H7 (cell line): ENCODE measurements around the gene DPPA3. TPM values are rescaled to one million over a fixed set of nuclear protein-coding genes. Genes with fewer than 3 reads are reported as not detected.
"Not testable (repeated sequence)": the region's sequence is repeated elsewhere in the genome, so short reads cannot be mapped to it uniquely, and the experiment has no call there.

Source experiments
- DNase-seq: peaks from one replicate; pipeline ENCODE4 v3.0.0; 2012
- H3K27me3 ChIP-seq: 2 replicates; pipeline ENCODE4 v1.6.0; 2011; ENCODE audit warnings: mild to moderate bottlenecking, low read length; ENCODE audit not compliant: control insufficient read depth, insufficient read depth
- H3K36me3 ChIP-seq: replicated peaks from 2 replicates; pipeline ENCODE4 v1.5.1; 2011; ENCODE audit warnings: low read length; ENCODE audit not compliant: control insufficient read depth, insufficient read depth
- H3K4me3 ChIP-seq: 2 replicates; pipeline ENCODE4 v1.5.1; 2011; ENCODE audit warnings: low read depth, mild to moderate bottlenecking, control low read depth, low read length, moderate library complexity; ENCODE audit not compliant: insufficient read depth
- total RNA-seq: library from RNA; depleted of rRNA; stranded (reverse); fragments of >200 nt; shearing (Covaris generic); gene quantifications from 2 replicates; pipeline ENCODE4 v1.2.3, GENCODE V29; 2014; rRNA removed

DPPA3 gene
- 3.0 and 3.4 TPM in 2 replicates for total RNA-seq

DNA sequence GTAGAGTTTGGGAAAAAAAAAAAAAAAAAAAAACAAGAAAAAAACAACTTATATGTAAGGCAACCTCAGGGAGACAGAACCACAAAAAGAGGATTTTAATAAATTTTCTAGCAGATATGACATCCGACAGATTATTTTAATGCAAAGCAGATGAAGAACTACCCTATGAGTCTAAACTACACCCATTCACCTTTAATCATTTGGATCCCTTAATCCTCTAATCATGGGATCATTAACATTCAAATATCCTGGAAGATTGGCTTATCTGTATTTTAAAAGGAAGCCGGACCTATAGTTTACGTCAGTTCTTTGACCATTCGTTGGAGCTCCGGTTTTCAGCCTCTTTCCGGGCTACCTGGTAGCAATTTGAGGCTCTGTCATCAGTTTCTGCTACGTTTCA lies at the start of gene DPPA3:
Gene DPPA3 (plus strand): TSS at position 301 of the 400 bp plus-strand sequence. CDS start 138 bp downstream, outside the sequence.
- H3K27me3 ChIP-seq = no peaks in the 10 kb centered on the region
- no peaks in the 10 kb centered on the region for H3K36me3 ChIP-seq
- no peak within 1 kb of the TSS for H3K4me3 ChIP-seq
- DNase-seq = no peak

DNA sequence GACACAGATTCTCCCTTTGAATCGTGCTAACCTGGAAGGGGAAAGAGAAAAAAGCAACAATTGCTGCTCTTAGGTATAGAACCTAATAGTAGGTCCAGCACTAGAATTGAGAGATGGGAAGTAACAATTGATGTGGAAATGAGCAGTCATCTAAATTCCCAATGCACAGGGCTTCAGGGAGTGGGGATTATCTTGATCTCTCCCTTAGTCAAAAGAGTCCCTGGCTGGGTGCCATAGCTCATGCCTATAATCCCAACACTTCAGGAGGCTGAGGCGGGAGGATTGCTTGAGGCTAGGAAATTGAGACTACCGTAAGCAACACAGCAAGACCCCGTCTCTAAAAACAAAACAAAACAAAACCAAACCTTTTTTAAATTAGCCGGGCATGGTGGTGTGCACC lies 49.5 kb upstream of the DPPA3 start:
- DNase-seq = no peak
- Histone ChIP-seq H3K4me3 (no peak overlapping the region), H3K36me3 (no peaks in the 10 kb centered on the region), H3K27me3 (no peaks in the 10 kb centered on the region)

DNA sequence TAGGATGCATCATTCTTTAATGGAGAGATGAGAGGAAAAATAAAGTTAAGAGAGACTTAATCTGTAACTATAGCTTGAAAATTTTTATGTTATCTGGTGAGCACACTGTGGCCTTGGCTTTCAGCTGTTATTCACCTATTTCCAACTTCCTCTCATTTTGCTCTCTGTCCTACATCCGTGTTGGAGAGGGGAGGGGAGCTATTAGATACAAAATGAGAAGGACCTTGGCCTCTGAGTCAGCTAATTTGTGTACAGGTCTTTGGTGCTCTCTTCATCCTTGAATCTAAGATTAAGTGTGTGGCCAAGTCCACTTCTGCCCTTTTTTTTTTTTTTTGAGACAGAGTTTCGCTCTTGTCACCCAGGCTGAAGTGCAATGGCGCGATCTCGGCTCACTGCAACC lies 44.6 kb upstream of the DPPA3 start:
- H3K36me3 ChIP-seq = no peaks in the 10 kb centered on the region
- DNase-seq = no peak

DNA sequence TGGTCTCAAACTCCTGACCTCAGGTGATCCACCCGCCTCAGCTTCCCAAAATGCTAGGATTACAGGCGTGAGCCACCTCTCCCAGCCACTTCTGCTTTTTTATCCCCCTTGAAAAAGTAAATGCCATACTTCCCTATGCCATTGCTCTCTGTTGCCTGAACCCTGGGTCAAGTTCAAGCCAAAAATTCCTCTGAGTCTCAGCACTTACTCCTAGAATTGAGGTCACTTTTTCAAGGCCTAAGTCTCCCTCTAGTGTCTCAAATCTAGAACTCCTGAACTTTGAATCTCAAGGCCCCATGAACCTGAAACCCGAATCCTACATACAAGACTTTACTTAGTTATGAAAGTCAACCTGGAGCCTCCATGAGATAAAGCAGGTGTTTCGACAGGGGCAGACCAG lies 44.1 kb upstream of the DPPA3 start:
- peak; percentile 65 for DNase-seq
- Histone ChIP-seq H3K36me3 (no peaks in the 10 kb centered on the region), H3K4me3 (no peak overlapping the region), H3K27me3 (no peaks in the 10 kb centered on the region)

More for the DNA sequence above, 44.6 kb upstream of the DPPA3 start:
- no peaks in the 10 kb centered on the region for H3K27me3 ChIP-seq
- H3K4me3 ChIP-seq = no peak overlapping the region

DNA sequence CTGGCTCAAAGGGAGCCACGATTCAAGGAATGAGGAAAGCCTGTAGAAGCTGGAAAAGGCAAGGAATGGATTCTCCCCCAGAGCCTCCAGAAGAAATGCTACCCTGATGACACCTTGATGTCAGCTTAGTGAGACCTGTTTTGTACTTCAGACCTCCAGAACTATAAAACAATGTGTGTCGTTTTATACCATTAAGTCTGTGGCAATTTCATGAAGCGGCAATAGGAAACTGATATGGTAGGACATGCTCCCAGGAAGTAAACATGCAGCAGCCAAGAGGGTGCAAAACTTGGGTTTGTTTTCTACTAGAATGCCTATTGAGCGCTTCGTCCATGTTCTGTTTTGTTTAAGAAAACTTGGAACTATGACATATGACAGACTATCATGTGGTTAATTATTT lies 43.1 kb upstream of the DPPA3 start:
- DNase-seq = no peak
- Histone ChIP-seq H3K4me3 (no peak overlapping the region), H3K36me3 (no peaks in the 10 kb centered on the region), H3K27me3 (no peaks in the 10 kb centered on the region)

DNA sequence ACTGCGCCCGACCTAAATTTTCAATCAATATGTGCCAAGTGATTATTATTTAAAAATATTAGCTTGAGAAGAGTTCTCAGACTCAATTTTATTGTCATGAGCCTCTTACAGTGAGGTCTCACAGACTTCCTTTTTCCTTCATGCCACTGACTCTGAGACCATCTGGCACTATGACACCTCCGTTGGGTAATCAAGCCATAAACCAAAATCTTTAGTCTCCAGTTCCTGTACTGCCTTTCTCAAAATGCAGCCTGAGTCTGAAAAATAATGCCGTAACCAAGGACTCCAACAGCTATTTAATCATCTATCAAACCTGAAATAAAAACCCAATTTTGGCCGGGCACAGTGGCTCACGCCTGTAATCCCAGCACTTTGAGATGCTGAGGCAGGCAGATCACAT lies 35.8 kb upstream of the DPPA3 start:
- not testable (repeated sequence) for DNase-seq

DNA sequence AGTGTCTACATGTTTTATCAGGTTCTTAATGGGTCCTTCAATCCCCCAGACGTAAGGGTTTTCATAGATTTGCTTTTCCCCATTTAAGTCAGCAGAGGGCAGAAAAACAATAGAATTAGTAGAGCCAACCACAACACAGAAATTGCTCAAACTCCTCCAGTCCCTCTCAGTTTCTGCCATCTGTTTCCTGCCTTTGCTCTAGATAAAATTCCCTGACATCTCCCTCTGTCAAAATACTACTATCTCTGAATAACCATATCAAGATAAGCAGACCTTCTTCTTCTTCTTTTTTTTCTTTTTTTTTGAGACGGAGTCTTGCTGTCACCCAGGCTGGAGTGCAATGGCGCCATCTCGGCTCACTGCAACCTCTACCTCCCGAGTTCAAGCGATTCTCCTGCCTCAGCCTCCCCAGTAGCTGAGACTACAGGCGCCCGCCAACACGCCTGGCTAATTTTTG lies 33.8 kb upstream of the DPPA3 start:
- not testable (repeated sequence) for H3K4me3 ChIP-seq, H3K36me3 ChIP-seq, H3K27me3 ChIP-seq
- peak; percentile 74 for DNase-seq

More for the DNA sequence above, 35.8 kb upstream of the DPPA3 start:
- not testable (repeated sequence) for H3K36me3 ChIP-seq, H3K4me3 ChIP-seq, H3K27me3 ChIP-seq

DNA sequence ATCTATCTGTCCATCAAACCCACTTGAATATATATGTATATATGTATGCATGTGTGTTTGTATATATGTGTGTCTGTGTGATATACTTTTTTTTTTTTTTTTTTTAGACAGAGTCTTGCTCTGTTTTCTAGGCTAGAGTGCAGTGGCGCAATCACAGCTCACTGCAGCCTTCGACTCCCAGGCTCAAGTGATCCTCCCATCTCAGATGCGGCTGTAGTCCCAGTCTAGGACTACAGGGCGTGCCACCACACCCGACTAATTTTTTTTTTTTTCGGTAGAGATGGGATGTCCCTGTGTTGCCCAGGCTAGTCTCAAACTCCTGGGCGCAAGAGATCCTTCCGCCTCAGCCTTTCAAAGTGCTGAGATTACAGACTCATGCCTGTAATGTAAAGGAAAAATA lies 32.5 kb upstream of the DPPA3 start:
- H3K27me3 ChIP-seq = no peaks in the 10 kb centered on the region
- H3K36me3 ChIP-seq = no peaks in the 10 kb centered on the region
- no peak for DNase-seq

DNA sequence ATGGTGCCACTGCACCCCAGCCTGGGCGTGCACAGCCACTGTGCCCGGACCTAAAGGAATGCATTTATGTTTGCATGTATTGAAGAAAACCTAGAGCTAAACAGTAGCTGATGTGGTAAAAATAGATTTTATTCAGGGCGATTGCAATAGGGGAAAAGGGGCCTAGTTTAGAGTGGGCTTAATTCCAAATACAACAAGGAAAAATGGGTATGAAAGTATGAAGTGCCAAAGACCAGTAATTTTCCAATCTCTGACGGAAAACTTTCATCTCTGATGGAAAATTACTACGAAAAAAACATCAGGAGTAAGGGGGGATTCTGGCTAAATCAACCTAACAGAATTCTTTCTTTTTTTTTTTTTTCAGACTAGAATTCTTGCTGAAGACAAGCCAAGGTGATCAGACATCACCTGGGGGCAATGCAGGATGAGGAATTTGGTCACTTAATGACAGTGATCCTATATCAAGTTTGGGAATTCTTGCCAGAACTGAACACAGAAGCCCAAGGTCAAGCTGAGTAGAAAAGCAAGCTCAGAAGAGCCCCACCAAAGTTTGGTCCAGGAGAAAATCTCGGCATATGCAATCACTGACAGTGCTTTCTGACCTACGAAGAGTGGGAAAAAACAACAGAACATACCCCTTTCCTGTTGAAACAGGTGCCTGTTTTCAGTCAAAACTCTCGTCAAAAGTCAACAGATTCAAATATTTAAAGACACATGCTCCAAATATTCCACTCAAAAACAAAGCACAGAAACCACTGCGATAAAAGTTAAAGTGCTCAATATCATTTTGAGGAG lies 31.8 kb upstream of the DPPA3 start:
- H3K27me3 ChIP-seq = no peaks in the 10 kb centered on the region
- H3K4me3 ChIP-seq = no peak overlapping the region
- DNase-seq = no peak
- H3K36me3 ChIP-seq = no peaks in the 10 kb centered on the region

More for the DNA sequence above, 32.5 kb upstream of the DPPA3 start:
- no peak overlapping the region for H3K4me3 ChIP-seq

DNA sequence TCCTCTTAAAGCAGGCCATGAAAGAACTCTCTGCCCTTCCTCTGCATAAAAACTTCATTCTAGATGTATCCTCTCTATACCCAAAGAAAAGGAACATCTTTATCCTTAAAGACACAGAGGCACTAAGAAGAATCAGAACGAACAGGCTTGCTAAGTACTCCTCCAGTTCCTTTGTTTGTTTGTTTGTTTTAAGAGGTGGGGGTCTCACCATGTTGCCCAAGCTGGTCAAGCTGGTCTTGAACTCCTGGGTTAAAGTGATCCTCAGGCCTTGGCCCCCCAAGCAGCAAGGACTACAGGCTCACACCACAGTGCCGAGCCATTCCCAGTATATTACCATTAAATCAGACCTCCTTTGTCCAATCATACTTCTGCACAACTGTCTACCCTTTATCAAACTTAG lies 29.7 kb upstream of the DPPA3 start:
- no peaks in the 10 kb centered on the region for H3K27me3 ChIP-seq
- DNase-seq = no peak
- no peak overlapping the region for H3K4me3 ChIP-seq
- H3K36me3 ChIP-seq = no peaks in the 10 kb centered on the region

DNA sequence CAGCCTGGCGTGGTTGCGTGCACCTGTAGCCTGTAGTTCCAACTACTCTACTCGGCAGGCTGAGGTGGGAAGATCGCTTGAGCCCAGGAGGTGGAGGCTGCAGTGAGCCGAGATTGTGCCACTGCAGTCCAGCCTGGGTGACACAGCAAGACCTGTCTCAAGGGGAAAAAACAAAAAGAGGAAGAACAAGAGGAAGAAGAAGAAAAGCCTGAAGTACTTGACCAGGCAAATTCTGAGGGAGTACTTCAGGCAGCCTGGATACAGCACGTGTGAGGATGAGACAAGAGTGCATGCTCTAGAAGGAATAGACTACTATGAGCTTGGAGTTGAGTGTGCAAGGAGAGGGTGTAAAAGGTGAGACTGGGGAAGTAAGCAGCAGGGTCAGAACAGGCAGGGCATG lies 17.4 kb upstream of the DPPA3 start:
- peak; percentile 28 for DNase-seq
- Histone ChIP-seq H3K27me3 (no peaks in the 10 kb centered on the region), H3K4me3 (peak overlapping the region; percentile 14; the same call in 1 of the 2 replicates), H3K36me3 (no peaks in the 10 kb centered on the region)

DNA sequence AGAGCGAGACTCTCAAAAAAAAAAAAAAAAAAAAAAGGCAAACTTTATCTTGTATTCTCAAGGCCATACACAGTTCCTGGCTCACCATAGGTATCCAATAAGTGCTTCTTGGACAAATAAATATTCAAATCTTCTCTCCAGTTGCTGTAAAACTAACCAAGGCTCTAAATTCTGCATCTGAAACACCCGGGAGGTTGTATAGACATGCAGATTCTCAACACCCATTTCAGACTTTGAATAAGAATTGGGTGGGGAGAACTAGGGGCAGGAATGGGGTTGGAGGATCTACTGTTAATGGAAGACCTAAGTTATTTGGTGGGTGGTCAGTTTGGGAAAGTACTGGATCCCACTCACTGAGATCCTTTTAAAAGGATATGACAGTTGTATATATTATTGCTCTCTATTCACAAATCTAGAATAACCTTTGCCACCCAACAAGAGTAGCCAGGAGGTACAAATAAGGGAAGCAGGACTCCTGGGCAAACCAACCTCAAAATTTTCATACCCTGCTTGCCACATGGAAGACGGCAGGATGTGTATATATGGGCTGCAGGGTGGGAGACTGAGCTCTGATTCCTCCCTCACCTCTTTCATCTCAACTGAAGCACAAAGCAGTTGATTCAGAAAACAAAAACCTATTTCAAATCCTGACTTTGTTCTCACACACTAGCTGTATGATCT lies 16.5 kb upstream of the DPPA3 start:
- H3K27me3 ChIP-seq = no peaks in the 10 kb centered on the region
- no peaks in the 10 kb centered on the region for H3K36me3 ChIP-seq
- peak overlapping the region; percentile 28; the same call in 1 of the 2 replicates for H3K4me3 ChIP-seq
- DNase-seq = peak; percentile 60

DNA sequence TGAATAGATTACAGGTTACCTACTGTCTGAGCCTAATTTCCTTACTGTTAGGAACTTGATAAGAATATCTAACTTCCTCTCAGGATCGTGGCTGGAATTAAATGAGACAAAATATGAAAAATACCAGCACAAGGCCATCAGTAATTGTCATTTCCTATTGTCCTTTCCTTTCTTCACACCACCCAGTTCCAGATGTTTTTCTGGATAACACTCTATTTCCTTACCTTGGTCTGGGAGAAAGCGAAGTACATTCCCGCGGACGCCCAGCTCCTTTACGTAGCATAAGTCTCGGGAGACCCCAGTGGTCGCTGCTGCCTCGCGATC lies 16.0 kb upstream of the DPPA3 start:
- DNase-seq = peak; percentile 40
- no peaks in the 10 kb centered on the region for H3K36me3 ChIP-seq
- H3K27me3 ChIP-seq = no peaks in the 10 kb centered on the region
- H3K4me3 ChIP-seq = peak overlapping the region; percentile 28; the same call in 1 of the 2 replicates

DNA sequence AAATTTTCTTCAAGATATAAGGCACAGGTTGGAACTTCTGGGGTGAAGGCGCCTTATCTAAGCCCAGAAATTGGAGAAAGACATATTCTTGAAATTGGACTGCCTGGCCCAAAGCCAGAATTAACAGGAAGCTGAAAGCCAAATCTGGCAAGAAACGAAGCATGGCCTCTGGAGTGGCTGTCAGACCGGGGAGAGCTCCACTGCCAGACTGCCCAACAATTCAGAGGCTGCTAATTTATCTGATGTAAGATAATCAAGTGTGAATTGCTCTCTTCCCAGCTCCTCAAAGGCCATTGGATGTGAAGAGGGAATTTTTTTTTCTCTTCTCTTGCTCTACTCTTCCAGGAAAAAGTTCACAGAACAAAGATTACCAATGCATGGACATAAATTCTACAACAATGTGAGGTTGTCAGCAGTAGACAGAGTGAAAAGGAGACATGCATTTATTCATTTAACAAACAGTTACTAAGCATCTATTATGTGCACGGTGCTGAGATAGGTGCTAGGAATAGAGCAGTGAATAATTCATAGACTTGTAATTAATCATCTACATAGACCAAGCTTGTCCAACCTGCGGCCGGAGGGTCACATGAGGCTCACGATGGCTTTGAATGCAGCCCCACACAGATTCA lies 15.6 kb upstream of the DPPA3 start, which contains the start of gene GDF3:
Gene GDF3 (minus strand): TSS at position 210 of the 632 bp plus-strand sequence. CDS start 47 bp downstream, at position 163.
- no peak for DNase-seq
- H3K27me3 ChIP-seq = no peaks in the 10 kb centered on the region
- peak within 1 kb of the TSS; percentile 28; the same call in 1 of the 2 replicates for H3K4me3 ChIP-seq
- no peaks in the 10 kb centered on the region for H3K36me3 ChIP-seq

DNA sequence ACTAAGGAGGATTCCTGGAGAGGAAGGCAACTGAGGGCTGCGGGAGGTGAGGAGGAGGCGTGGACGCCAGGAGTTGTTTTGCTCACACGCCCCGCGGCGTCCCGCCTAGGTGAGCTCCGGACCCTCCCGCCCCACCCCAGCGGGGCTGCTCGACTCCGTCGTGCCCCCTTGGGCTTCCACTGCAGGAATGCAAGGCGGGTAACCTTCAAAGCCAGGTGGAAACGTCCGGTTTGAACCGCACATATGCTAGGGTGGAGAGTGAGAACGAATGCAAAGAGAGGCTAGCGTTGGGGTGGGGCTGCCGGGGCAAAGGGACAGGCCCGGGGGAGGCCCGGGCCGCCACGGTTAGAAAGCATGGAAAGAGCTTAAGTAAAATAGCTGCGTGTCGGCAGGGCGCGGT lies 5.4 kb upstream of the DPPA3 start:
- DNase-seq = no peak
- H3K27me3 ChIP-seq = no peaks in the 10 kb centered on the region
- H3K4me3 ChIP-seq = no peak overlapping the region
- no peaks in the 10 kb centered on the region for H3K36me3 ChIP-seq
